ENCODE data around the gene ATP2C2.

The ATP2C2 gene

DNA sequence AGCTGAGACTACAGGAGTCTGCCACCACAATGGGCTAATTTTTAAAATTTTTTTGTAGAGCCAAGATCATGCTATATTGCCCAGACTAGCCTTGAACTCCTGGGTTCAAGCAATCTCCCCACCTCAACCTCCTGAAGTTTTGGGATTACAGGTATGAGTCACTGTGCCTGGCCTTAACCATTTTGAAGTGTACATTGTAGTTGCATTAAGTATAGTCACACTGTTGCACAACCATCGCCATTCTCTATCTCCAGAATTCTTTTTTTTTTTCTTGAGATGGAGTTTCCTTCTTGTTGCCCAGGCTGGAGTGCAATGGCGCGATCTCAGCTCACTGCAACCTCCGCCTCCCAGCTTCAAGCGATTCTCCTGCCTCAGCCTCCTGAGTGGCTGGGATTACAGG lies 35.1 kb downstream of the ATP2C2 start:
- DNase-seq = peak; percentile 50

DNA sequence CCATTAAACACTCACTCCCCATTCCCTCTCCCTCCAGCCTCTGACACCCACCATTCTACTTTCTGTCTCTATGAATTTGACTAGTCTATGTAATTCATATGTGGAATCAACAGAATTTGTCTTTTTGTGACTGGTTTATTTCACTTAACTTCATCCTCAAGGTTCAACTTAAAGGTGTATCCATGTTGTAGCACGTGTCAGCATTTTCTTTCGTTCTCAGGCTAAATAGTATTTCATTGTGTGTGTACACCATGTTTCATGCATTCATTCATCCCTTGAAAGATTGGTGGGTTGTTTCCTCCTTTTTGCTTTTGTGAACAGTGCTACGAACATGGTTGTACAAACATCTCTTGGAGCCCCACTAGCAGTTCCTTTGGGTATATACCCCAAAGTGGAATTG lies 36.0 kb downstream of the ATP2C2 start:
- no peak for DNase-seq

DNA sequence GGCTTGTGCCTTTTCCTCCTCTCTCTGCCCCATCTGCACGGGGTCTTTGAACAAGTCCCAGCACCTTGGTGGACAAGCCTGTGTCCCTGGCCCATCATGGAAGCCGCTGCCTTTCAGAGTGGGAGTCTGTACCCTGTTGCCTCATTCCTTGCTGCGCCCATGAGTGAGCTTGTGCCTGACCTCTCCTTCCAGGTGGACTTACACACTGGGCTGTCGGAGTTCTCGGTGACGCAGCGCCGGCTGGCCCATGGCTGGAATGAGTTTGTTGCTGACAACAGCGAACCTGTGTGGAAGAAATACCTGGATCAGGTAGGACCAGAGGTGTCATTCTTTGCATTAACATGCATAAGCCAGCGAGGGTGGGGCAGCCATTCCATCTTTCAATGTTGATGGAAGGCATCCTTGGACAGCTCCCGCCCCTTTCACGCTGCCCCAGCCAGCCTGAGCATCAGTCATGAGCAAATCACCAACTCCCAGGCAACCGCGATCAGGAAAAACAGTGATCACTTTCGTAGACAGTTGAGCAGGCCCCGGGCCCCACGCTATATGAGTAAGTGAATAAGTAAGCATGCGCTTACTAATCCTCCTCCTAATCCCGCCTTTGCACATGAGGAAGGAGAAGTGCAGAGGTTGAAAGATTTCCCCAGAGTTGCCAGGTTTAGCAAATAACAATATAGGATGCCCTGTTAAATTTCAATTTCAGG lies 36.8 kb downstream of the ATP2C2 start:
- peak; percentile 95 for DNase-seq

DNA sequence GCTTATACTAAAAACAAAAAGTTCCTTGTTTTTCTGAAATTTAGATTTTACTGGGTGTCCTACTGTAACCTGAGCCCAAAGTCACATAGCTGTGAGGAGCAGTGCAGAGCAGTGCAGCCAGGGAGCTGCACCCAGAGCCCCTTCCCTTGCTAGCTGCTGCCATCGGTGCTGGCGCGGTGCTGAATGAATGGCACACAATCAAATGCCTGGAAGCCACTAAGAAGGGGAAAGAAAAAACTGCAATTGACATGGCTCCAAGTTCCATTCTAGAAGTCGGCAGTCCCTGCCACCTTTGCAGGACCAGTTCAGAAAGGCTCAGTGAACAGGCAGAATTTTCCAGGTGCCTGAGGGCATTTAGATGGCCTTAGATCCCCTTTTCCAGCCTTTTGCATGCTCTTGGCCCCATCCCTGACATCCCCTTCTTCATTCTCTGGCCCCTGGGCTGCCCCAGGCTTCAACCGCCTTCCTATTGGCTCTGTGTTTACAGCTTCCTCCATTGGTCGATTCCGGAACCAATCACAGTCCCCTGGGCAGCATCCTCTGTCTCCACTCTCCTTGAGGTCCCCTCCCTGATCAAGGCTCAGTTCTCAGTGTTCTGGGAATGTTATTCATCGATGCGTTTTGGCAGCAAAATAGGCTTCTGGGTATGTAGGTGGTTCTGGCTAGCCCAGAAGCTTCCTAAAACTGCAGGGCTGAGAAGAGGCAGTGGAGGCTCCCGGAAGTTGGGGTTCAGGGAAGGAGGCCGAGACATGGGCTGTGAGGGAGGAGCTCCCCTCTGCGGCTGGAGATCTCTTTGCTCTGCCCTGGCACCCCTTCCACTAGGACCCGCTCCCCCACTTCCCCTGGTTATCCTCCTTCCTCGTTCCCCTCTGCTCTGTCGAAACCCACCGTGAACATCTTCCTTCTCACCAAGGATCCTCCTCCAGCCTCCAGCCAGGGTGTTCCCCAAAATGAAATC lies 37.9 kb downstream of the ATP2C2 start:
- no peak for DNase-seq

DNA sequence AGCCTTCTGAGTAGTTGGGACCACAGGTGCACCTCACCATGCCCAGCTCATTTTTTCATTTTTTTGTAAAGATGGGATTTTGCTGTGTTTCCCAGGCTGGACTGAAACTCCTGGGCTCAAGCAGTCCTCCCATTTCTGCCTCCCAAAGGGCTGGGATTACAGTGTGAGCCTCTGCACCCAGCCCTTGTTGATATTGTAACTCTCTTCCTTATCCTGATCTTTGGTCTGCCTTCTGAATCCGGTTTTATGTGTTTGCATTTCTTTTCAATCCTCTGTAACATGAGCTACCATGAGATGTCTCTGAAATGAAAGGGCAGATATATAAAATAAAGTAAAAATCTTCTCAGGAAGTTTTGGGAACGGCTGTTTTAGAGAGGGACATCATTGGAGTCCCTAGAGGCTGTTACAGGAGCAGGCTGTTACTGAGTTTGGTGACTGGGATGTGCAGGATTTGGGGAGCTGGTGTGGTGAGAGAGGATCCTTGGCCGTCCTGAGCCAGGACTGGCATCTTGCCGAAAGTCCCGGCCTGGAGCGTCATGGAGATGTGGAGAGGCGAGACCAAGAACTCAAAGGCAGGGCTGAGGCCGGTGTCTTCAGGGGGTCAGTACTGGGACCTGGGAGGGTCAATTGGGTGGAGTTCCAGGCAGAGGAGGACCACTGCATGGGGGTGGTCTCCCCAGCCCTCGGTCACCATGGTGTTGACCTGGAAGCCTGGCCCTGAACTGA lies 39.4 kb downstream of the ATP2C2 start:
- no peak for DNase-seq

GRCh38 chr16:84408314-84408690 lies 40.0 kb downstream of the ATP2C2 start:
- no peak for DNase-seq

- peak; percentile 36 for DNase-seq
These were observed 40.5 kb downstream of the ATP2C2 start for GRCh38 chr16:84408856-84409255.

GRCh38 chr16:84410361-84411138 lies 42.2 kb downstream of the ATP2C2 start:
- DNase-seq = no peak

- no peak for DNase-seq
These were observed 43.4 kb downstream of the ATP2C2 start for GRCh38 chr16:84411768-84412167.

DNA sequence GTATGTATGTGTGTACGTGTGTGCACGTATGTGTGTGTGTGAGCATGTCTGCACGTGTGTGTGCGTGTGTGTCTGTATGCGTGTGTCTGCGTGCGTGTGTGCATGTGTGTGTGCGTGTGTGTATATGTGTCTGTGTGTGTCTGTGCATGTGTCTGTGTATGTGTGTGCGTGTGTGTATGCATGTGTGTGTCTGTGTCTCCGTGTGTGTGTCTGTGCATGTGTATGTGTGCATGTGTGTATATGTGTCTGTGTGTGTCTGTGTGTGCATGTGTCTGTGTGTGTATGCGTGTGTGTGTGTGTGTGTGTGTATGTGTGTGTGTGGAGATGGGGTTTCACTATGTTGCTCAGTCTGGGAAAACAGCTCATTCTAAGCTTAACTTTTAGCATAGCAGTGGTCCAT lies 43.9 kb downstream of the ATP2C2 start:
- DNase-seq = no peak

GRCh38 chr16:84413244-84414004 lies 45.1 kb downstream of the ATP2C2 start:
- no peak for DNase-seq

- no peak for DNase-seq
These were observed 46.5 kb downstream of the ATP2C2 start for GRCh38 chr16:84414789-84415326.

DNA sequence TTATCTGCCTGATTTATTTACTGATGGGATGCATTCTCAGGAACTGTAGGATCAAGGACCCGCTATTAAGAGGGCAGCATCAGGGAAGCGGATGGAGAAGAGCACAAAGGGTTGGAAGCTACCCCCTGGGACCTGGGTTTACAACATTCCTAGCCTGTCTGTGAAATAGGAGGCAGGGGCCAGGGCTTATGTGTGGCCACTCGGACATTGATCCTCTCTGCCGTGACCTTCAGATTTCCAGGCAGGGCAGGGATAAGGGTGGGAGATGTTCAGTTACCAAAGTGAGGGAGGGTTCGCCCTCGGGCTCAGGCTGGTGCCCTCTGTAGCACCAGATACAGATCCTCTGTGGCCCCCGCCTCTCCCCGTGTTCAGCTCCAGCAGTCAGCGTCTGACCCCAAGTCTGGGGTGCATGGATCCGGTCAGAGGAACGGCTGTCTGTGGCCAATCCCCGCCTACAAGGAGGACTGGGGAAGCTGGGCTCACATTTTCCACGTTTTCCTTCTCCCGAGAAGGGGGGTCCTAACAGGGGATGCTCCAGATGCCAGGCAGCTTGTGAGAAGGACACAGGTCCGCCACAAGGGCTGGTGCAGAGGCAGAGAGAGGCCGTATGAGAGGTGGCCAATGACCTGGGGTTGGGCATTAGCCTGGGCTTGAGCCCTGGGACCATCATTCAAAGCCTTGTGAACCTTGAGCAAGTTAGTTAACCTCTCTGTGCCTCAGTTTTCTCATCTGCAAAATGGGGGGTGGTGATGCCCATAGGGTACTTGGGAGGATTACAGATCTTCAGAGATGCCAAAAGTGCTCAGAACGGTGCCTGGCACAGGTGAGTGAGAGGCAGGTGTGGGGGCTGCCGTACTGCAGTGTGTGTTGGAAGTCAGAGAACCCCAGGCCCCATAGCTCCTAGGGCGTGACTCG lies 48.3 kb downstream of the ATP2C2 start:
- no peak for DNase-seq

DNA sequence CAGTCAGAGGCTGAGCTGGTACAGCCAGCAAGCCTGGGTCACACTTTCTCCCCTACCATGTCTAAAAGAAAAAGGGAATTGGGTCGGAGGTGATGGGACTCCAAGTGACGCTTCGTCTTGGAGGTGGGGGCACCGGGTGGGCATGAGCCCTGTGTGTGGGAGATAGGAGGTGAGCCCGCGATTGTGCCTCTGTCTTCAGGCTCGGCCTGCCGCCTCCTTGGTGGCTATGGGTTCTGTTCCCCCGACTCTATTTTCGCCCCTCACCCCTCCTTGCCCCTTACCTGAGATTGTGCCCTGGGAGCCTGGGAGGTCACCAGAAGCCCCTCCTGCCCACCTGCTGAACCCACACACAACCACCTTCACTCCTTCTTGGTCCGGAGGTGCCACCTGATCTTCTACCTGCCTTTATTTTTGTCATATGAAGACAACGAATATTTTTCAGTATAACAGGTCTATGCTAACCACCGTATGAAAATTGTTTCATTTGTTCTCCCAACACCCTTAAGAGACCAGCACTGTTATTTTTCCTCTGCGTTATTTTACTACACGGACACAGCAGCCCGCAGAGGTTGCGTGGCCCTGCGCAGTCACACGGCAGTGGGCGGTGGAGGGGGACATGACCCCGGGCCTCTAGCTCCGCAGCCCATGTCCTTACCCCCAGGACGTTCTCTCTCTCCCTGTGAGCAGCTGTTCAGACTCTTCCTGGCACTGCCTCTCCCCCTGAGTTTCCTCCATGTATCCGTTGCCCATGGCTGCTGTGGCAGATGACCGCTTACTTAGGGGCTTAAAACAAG lies 49.9 kb downstream of the ATP2C2 start:
- no peak for DNase-seq

GRCh38 chr16:84419730-84420129 lies 51.4 kb downstream of the ATP2C2 start:
- no peak for DNase-seq

- peak; percentile 49 for DNase-seq
These were observed 52.2 kb downstream of the ATP2C2 start for GRCh38 chr16:84420556-84420955.

DNA sequence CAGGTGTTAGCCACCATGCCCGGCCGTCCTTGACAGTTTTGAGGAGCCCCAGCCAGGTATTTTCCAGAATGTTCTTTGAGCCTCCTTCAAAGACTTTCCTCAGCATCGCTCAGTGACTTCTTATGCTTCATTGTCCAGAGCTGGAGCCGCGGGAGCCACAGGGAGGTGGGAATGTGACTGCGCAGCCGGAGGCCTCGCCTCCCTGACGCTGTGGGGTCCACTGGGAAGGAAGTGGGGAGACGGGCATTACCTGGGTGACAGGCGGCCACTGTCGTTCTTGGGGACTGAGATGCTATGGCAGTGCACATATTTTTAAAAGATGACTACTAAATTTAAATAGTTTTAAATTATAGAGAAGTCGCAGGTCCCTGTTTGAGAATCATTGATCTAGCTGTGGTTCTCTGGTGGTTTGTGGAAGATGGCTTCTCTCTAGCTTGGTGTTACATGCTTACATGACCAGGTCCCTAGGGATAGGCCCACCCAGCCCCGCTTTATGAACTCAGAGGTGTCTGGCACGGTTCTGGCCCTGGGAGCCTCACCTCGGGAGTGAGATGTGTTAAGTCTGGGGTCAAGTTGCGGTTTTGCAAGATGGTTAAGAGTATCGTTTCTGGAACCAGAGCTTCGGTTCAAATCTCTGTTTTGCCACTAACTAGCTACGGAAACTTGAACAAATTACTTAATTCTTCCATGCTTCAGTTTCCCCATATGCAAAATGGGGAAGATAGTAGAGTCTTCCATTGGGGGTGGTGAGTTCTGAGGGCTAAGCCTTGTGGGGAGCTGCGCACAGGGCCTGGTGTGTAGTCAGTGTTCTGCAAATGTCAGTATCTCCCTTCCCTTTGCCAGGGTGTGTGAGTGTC lies 53.0 kb downstream of the ATP2C2 start:
- DNase-seq = no peak

DNA sequence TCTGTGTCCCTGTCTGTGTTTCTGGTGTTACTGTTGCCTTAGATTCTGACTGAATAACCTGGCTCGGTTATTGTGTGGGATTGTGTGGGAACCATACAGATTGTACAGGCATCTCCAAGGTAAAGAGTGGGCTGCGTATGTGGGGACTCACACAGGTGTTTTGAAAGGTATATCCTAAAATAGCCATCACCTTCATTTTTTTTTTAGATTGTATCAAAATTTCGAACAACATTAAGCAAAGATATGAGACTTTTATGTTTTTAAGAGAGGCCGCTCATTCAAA lies 53.5 kb downstream of the ATP2C2 start:
- DNase-seq = no peak

- peak; percentile 80 for DNase-seq
These were observed 55.1 kb downstream of the ATP2C2 start for GRCh38 chr16:84423416-84423837.
